GM23338 (cell line): ENCODE measurements around the gene BCL2. TPM values are rescaled to one million over a fixed set of nuclear protein-coding genes. Genes with fewer than 3 reads are reported as not detected.

Source experiments
- ATAC-seq: fragments of 200-7000 bp; cut with Tn5 transposase; 3 replicates; pipeline ENCODE4 v1.9.1; 2020
- DNase-seq: peaks from one replicate; pipeline ENCODE4 v3.0.0-alpha.2; 2015; ENCODE audit warnings: low spot score
- H2AFZ ChIP-seq: fragments of 200-600 bp; sonication (generic); 2 replicates; pipeline ENCODE4 v1.8.0; 2016; ENCODE audit warnings: antibody characterized with exemption, mild to moderate bottlenecking, moderate library complexity
- H3F3A ChIP-seq: fragments of 200-600 bp; sonication (generic); replicated peaks from 2 replicates; pipeline ENCODE4 v1.8.0; 2017; ENCODE audit warnings: antibody characterized with exemption, mixed run types, low read depth
- H3K27ac ChIP-seq: fragments of 200-600 bp; sonication (generic); 2 replicates; pipeline ENCODE4 v1.6.1; 2016; ENCODE audit warnings: low read depth
- H3K27me3 ChIP-seq: fragments of 200-600 bp; sonication (generic); 2 replicates; pipeline ENCODE4 v1.8.0; 2016; ENCODE audit warnings: mild to moderate bottlenecking, mixed run types, moderate library complexity; ENCODE audit not compliant: insufficient read depth
- H3K36me3 ChIP-seq: fragments of 200-600 bp; sonication (generic); 2 replicates; pipeline ENCODE4 v1.8.0; 2016; ENCODE audit warnings: mild to moderate bottlenecking; ENCODE audit not compliant: insufficient read depth
- H3K4me1 ChIP-seq: fragments of 200-600 bp; sonication (generic); 2 replicates; pipeline ENCODE4 v1.8.0; 2016; ENCODE audit warnings: mild to moderate bottlenecking, moderate library complexity; ENCODE audit not compliant: insufficient read depth
- H3K4me2 ChIP-seq: fragments of 200-600 bp; sonication (generic); 2 replicates; pipeline ENCODE4 v1.7.1; 2017; ENCODE audit warnings: mixed run types
- H3K4me3 ChIP-seq: fragments of 200-600 bp; sonication (generic); 2 replicates; pipeline ENCODE4 v1.6.1; 2016; ENCODE audit warnings: mixed run types
- H3K79me2 ChIP-seq: fragments of 200-600 bp; sonication (generic); replicated peaks from 2 replicates; pipeline ENCODE4 v1.8.0; 2017; ENCODE audit warnings: mild to moderate bottlenecking; ENCODE audit not compliant: insufficient read depth
- H3K9me2 ChIP-seq: fragments of 200-600 bp; sonication (generic); 2 replicates; pipeline ENCODE4 v1.8.0; 2017; ENCODE audit not compliant: insufficient read depth
- H4K20me1 ChIP-seq: fragments of 200-600 bp; sonication (generic); replicated peaks from 2 replicates; pipeline ENCODE4 v1.8.0; 2017; ENCODE audit warnings: mild to moderate bottlenecking; ENCODE audit not compliant: insufficient read depth
- H3K27ac Mint-ChIP-seq: 2 replicates; pipeline ENCODE4 v1.8.0; 2020; ENCODE audit warnings: inconsistent platforms, mild to moderate bottlenecking, moderate library complexity, mixed read lengths
- H3K27me3 Mint-ChIP-seq: 3 replicates; pipeline ENCODE4 v1.8.0; 2022; ENCODE audit warnings: low read depth, mild to moderate bottlenecking, moderate library complexity, mixed read lengths, inconsistent platforms; ENCODE audit not compliant: insufficient read depth, poor library complexity
- H3K36me3 Mint-ChIP-seq: 3 replicates; pipeline ENCODE4 v1.8.0; 2021; ENCODE audit warnings: low read depth, mild to moderate bottlenecking, inconsistent platforms, moderate library complexity, mixed read lengths
- H3K4me1 Mint-ChIP-seq: 3 replicates; pipeline ENCODE4 v1.8.0; 2020; ENCODE audit warnings: mild to moderate bottlenecking, inconsistent platforms, mixed read lengths
- H3K4me3 Mint-ChIP-seq: 3 replicates; pipeline ENCODE4 v1.8.0; 2021; ENCODE audit warnings: moderate library complexity, mild to moderate bottlenecking, inconsistent platforms, mixed read lengths
- H3K9me3 Mint-ChIP-seq: 3 replicates; pipeline ENCODE4 v1.8.0; 2020; ENCODE audit warnings: moderate library complexity, mild to moderate bottlenecking, inconsistent platforms, mixed read lengths
- CREB1 ChIP-seq: fragments of 250-450 bp; sonication (Bioruptor Pico); IDR thresholded peaks from 2 replicates; pipeline ENCODE4 v1.5.0; 2020; ENCODE audit warnings: low read depth, mild to moderate bottlenecking, moderate library complexity
- EZH2 ChIP-seq: fragments of 200-600 bp; sonication (generic); IDR thresholded peaks from one replicate; pipeline ENCODE4 v1.8.0; 2017; ENCODE audit warnings: antibody characterized with exemption, mild to moderate bottlenecking, low read depth; ENCODE audit not compliant: unreplicated experiment
- EZH2phosphoT487 ChIP-seq: fragments of 200-600 bp; sonication (generic); IDR thresholded peaks from one replicate; pipeline ENCODE4 v1.8.1; 2018; ENCODE audit warnings: antibody characterized with exemption; ENCODE audit not compliant: unreplicated experiment
- JUNB ChIP-seq: IDR thresholded peaks from one replicate; pipeline ENCODE4 v1.6.1; 2016; ENCODE audit warnings: antibody characterized with exemption; ENCODE audit not compliant: unreplicated experiment
- NANOG ChIP-seq: IDR thresholded peaks from 2 replicates; pipeline ENCODE4 v1.6.1; 2016; ENCODE audit warnings: antibody characterized with exemption, borderline replicate concordance
- POLR2AphosphoS5 ChIP-seq: IDR thresholded peaks from 2 replicates; pipeline ENCODE4 v1.6.1; 2016; ENCODE audit warnings: antibody characterized with exemption, low read depth
- STAT1 ChIP-seq: IDR thresholded peaks from one replicate; pipeline ENCODE4 v1.6.1; 2016; ENCODE audit warnings: antibody characterized with exemption; ENCODE audit not compliant: unreplicated experiment
- ZNF114 ChIP-seq: fragments of 250-450 bp; sonication (Bioruptor Pico); IDR thresholded peaks from 2 replicates; pipeline ENCODE4 v1.5.0; 2020; ENCODE audit warnings: mild to moderate bottlenecking, moderate library complexity
- ZNF331 ChIP-seq: fragments of 250-450 bp; sonication (Bioruptor Pico); IDR thresholded peaks from 2 replicates; pipeline ENCODE4 v1.5.0; 2020; ENCODE audit warnings: low read depth, mild to moderate bottlenecking, moderate library complexity
- polyA plus RNA-seq: library from polyadenylated mRNA; unstranded; fragments of >200 nt; fragmentation: Nextera tagmentation; extraction: Ambion mirVana; gene quantifications from 2 replicates; pipeline ENCODE4 v1.2.1, GENCODE V29; 2016
- total RNA-seq: library from RNA; depleted of rRNA; stranded (reverse); fragments of >200 nt; shearing (Covaris generic); gene quantifications from 2 replicates; pipeline ENCODE4 v1.2.3, GENCODE V29; 2014
- TF ChIP-seq, protein P1 (sequence below): fragments of 250-450 bp; sonication (Bioruptor Pico); IDR thresholded peaks from 2 replicates; pipeline ENCODE4 v1.5.0; 2020; ENCODE audit warnings: mild to moderate bottlenecking, moderate library complexity
- TF ChIP-seq, protein P2 (sequence below): IDR thresholded peaks from 2 replicates; pipeline ENCODE4 v1.6.1; 2016; ENCODE audit warnings: antibody characterized with exemption
- TF ChIP-seq, protein P3 (sequence below), 2 experiments: fragments of 200-600 bp in 1 of 2; sonication (generic) in 1 of 2; conservative IDR thresholded peaks; 2 replicates each; pipeline versions ENCODE4 v1.5.1 to v1.6.1; 2016 to 2017; ENCODE audit warnings: antibody characterized with exemption in 2 of 2, low read depth in 2 of 2, mild to moderate bottlenecking in 2 of 2, moderate library complexity in 1 of 2
- TF ChIP-seq, protein P4 (sequence below): IDR thresholded peaks from one replicate; pipeline ENCODE4 v1.6.1; 2018; ENCODE audit warnings: antibody characterized with exemption; ENCODE audit not compliant: unreplicated experiment

The BCL2 gene
- total and polyA plus RNA-seq, 2 experiments from 2014 or later: 1.2 to 4.0 TPM

DNA sequence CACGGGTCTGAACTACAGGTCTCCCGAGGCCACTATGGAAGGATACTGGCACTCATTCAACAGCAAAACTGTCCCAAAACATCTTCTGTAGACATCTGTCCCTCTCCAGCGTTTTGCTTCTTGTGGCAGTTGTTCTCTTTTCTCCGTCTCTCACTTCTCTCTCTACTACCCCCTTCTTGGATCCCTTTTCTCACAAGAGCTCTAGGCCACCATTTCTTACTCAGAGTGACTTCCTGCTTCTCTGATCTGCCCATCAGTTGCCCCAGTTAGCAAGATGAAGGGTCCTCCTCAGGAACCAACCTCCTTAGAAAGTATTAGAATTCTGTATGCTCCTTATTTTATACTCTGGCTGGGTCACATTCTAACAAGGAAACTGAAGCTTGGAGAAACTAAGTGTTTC is 32.6 kb downstream of the BCL2 start:
- Mint-ChIP-seq H3K4me3 (no peak overlapping the region), H3K4me1 (peaks cover 23% of the 10 kb centered on the region), H3K9me3 (no peaks in the 10 kb centered on the region), H3K27me3 (no peaks in the 10 kb centered on the region), H3K36me3 (no peaks in the 10 kb centered on the region), H3K27ac (no peak overlapping the region)
- H3K27ac ChIP-seq: no peak overlapping the region
- DNase-seq: no peak
- no peaks in the 10 kb centered on the region for H4K20me1 ChIP-seq
- H3K4me3 ChIP-seq: no peak overlapping the region
- no peak for ATAC-seq
- peaks cover 3% of the 10 kb centered on the region; the same call in 1 of the 2 replicates for H3K4me1 ChIP-seq
- H3K79me2 ChIP-seq: no peaks in the 10 kb centered on the region
- TF ChIP-seq NANOG (no peak), STAT1 (no peak), JUNB (no peak), ZNF114 (no peak), CREB1 (no peak), POLR2AphosphoS5 (no peak), EZH2 (no peak), ZNF331 (CRISPR knock-in tag) (no peak), EZH2phosphoT487 (no peak)
- TF ChIP-seq, protein P1, sequence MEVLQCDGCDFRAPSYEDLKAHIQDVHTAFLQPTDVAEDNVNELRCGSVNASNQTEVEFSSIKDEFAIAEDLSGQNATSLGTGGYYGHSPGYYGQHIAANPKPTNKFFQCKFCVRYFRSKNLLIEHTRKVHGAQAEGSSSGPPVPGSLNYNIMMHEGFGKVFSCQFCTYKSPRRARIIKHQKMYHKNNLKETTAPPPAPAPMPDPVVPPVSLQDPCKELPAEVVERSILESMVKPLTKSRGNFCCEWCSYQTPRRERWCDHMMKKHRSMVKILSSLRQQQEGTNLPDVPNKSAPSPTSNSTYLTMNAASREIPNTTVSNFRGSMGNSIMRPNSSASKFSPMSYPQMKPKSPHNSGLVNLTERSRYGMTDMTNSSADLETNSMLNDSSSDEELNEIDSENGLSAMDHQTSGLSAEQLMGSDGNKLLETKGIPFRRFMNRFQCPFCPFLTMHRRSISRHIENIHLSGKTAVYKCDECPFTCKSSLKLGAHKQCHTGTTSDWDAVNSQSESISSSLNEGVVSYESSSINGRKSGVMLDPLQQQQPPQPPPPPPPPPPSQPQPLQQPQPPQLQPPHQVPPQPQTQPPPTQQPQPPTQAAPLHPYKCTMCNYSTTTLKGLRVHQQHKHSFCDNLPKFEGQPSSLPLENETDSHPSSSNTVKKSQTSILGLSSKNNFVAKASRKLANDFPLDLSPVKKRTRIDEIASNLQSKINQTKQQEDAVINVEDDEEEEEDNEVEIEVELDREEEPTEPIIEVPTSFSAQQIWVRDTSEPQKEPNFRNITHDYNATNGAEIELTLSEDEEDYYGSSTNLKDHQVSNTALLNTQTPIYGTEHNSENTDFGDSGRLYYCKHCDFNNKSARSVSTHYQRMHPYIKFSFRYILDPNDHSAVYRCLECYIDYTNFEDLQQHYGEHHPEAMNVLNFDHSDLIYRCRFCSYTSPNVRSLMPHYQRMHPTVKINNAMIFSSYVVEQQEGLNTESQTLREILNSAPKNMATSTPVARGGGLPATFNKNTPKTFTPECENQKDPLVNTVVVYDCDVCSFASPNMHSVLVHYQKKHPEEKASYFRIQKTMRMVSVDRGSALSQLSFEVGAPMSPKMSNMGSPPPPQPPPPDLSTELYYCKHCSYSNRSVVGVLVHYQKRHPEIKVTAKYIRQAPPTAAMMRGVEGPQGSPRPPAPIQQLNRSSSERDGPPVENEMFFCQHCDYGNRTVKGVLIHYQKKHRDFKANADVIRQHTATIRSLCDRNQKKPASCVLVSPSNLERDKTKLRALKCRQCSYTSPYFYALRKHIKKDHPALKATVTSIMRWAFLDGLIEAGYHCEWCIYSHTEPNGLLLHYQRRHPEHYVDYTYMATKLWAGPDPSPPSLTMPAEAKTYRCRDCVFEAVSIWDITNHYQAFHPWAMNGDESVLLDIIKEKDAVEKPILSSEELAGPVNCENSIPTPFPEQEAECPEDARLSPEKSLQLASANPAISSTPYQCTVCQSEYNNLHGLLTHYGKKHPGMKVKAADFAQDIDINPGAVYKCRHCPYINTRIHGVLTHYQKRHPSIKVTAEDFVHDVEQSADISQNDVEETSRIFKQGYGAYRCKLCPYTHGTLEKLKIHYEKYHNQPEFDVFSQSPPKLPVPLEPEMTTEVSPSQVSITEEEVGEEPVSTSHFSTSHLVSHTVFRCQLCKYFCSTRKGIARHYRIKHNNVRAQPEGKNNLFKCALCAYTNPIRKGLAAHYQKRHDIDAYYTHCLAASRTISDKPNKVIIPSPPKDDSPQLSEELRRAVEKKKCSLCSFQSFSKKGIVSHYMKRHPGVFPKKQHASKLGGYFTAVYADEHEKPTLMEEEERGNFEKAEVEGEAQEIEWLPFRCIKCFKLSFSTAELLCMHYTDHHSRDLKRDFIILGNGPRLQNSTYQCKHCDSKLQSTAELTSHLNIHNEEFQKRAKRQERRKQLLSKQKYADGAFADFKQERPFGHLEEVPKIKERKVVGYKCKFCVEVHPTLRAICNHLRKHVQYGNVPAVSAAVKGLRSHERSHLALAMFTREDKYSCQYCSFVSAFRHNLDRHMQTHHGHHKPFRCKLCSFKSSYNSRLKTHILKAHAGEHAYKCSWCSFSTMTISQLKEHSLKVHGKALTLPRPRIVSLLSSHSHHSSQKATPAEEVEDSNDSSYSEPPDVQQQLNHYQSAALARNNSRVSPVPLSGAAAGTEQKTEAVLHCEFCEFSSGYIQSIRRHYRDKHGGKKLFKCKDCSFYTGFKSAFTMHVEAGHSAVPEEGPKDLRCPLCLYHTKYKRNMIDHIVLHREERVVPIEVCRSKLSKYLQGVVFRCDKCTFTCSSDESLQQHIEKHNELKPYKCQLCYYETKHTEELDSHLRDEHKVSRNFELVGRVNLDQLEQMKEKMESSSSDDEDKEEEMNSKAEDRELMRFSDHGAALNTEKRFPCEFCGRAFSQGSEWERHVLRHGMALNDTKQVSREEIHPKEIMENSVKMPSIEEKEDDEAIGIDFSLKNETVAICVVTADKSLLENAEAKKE: no peak
- TF ChIP-seq, protein P2, sequence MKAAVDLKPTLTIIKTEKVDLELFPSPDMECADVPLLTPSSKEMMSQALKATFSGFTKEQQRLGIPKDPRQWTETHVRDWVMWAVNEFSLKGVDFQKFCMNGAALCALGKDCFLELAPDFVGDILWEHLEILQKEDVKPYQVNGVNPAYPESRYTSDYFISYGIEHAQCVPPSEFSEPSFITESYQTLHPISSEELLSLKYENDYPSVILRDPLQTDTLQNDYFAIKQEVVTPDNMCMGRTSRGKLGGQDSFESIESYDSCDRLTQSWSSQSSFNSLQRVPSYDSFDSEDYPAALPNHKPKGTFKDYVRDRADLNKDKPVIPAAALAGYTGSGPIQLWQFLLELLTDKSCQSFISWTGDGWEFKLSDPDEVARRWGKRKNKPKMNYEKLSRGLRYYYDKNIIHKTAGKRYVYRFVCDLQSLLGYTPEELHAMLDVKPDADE: no peak
- TF ChIP-seq, protein P3, sequence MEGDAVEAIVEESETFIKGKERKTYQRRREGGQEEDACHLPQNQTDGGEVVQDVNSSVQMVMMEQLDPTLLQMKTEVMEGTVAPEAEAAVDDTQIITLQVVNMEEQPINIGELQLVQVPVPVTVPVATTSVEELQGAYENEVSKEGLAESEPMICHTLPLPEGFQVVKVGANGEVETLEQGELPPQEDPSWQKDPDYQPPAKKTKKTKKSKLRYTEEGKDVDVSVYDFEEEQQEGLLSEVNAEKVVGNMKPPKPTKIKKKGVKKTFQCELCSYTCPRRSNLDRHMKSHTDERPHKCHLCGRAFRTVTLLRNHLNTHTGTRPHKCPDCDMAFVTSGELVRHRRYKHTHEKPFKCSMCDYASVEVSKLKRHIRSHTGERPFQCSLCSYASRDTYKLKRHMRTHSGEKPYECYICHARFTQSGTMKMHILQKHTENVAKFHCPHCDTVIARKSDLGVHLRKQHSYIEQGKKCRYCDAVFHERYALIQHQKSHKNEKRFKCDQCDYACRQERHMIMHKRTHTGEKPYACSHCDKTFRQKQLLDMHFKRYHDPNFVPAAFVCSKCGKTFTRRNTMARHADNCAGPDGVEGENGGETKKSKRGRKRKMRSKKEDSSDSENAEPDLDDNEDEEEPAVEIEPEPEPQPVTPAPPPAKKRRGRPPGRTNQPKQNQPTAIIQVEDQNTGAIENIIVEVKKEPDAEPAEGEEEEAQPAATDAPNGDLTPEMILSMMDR (conservative IDR thresholded peaks at IDR 0.05; ENCODE audit: low read depth in 2 of 2): no peak
- TF ChIP-seq, protein P4, sequence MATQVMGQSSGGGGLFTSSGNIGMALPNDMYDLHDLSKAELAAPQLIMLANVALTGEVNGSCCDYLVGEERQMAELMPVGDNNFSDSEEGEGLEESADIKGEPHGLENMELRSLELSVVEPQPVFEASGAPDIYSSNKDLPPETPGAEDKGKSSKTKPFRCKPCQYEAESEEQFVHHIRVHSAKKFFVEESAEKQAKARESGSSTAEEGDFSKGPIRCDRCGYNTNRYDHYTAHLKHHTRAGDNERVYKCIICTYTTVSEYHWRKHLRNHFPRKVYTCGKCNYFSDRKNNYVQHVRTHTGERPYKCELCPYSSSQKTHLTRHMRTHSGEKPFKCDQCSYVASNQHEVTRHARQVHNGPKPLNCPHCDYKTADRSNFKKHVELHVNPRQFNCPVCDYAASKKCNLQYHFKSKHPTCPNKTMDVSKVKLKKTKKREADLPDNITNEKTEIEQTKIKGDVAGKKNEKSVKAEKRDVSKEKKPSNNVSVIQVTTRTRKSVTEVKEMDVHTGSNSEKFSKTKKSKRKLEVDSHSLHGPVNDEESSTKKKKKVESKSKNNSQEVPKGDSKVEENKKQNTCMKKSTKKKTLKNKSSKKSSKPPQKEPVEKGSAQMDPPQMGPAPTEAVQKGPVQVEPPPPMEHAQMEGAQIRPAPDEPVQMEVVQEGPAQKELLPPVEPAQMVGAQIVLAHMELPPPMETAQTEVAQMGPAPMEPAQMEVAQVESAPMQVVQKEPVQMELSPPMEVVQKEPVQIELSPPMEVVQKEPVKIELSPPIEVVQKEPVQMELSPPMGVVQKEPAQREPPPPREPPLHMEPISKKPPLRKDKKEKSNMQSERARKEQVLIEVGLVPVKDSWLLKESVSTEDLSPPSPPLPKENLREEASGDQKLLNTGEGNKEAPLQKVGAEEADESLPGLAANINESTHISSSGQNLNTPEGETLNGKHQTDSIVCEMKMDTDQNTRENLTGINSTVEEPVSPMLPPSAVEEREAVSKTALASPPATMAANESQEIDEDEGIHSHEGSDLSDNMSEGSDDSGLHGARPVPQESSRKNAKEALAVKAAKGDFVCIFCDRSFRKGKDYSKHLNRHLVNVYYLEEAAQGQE: no peak
- no peak overlapping the region for H3K4me2 ChIP-seq
- no peaks in the 10 kb centered on the region for H3K27me3 ChIP-seq
- no peaks in the 10 kb centered on the region for H3F3A ChIP-seq
- H2AFZ ChIP-seq: no peak overlapping the region
- H3K36me3 ChIP-seq: no peaks in the 10 kb centered on the region
- peaks cover 5% of the 10 kb centered on the region; the same call in 1 of the 2 replicates for H3K9me2 ChIP-seq
